Colonic mucosa (tissue), 4 donors: ENCODE data around the gene CADPS. TPM values are rescaled to one million over a fixed set of nuclear protein-coding genes. Genes with fewer than 3 reads are reported as not detected.

ENCODE experiments used
- DNase-seq: peaks from one replicate; pipeline ENCODE4 v3.0.0-alpha.2; 2020
- H3K27ac ChIP-seq: fragments of 200-600 bp; one replicate; pipeline ENCODE4 v1.8.0; 2021
- H3K27me3 ChIP-seq: fragments of 200-600 bp; one replicate; pipeline ENCODE4 v1.8.0; 2021
- H3K36me3 ChIP-seq: fragments of 200-600 bp; one replicate; pipeline ENCODE4 v1.8.0; 2021
- H3K4me1 ChIP-seq: fragments of 200-600 bp; one replicate; pipeline ENCODE4 v1.8.0; 2021; ENCODE audit warnings: mild to moderate bottlenecking
- H3K4me3 ChIP-seq: fragments of 200-600 bp; one replicate; pipeline ENCODE4 v1.8.0; 2021
- H3K9ac ChIP-seq, 2 donors: one replicate each; pipeline ENCODE4 v1.7.0; 2013; ENCODE audit warnings: control low read depth in 2 of 2, low read depth in 2 of 2, low read length in 2 of 2
- H3K9me3 ChIP-seq: fragments of 200-600 bp; one replicate; pipeline ENCODE4 v1.8.0; 2021
- CTCF ChIP-seq: fragments of 200-600 bp; IDR thresholded peaks from one replicate; pipeline ENCODE4 v1.8.0; 2022; ENCODE audit warnings: antibody characterized with exemption, mild to moderate bottlenecking
- intact Hi-C: fragments of 100-400 bp; cut with DNase I; formaldehyde crosslinking; loops from one replicate; pipeline ENCODE4 v1.14.1; 2022
- total RNA-seq, 2 donors: library from RNA; stranded (reverse); fragmentation: NEBNext Ultra II Directional in 1 of 2; extraction: Animal tissue kit (Norgen Biotek cat#: 25700) in 1 of 2; gene quantifications; one replicate each; pipeline ENCODE4 v1.2.1, GENCODE V29; 2021
- donor health status: healthy.
- donor health status: DM: no; HTN: no; CAD: no.
- donor health status: DM: no; HTN: no; CAD: no.

Gene CADPS
- total RNA-seq, 2 donors from 2014 or later = 2.9 to 6.1 TPM

DNA sequence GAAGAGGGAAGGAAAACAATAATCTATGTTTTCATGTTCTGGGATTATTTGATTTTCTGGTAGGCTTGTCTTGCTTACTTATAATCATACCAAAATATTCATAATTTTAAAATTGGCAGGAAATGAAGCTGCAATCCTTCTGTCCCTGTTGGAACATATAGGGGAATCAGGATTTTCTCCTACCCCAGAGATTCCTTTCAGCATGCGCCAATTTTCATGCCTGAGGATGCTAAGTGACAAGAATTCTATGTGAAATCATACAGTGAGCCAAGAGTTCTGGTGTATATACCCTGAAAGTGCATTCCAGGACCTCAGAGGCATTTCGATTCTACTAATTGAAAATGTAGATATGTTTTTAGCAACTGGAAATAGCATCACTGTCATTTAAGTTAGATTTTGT is 9.9 kb upstream of the CADPS start:
- no peaks in the 10 kb centered on the region for H3K4me1 ChIP-seq
- H3K27me3 ChIP-seq = no peaks in the 10 kb centered on the region
- H3K9ac ChIP-seq = no peak overlapping the region
- H3K27ac ChIP-seq = no peak overlapping the region
- no peak overlapping the region for H3K4me3 ChIP-seq
- no peaks in the 10 kb centered on the region for H3K9me3 ChIP-seq
- no peak for TF ChIP-seq CTCF
- DNase-seq = no peak
- no peaks in the 10 kb centered on the region for H3K36me3 ChIP-seq
- intact Hi-C loops = no loop called here

GRCh38 chr3:62884096-62884870 is 9.1 kb upstream of the CADPS start:
- Histone ChIP-seq H3K27ac (no peak overlapping the region), H3K4me3 (no peak overlapping the region), H3K4me1 (no peaks in the 10 kb centered on the region), H3K36me3 (no peaks in the 10 kb centered on the region), H3K27me3 (no peaks in the 10 kb centered on the region), H3K9ac (no peak overlapping the region), H3K9me3 (no peaks in the 10 kb centered on the region)
- intact Hi-C loops = no loop called here
- no peak for DNase-seq
- no peak for TF ChIP-seq CTCF

DNA sequence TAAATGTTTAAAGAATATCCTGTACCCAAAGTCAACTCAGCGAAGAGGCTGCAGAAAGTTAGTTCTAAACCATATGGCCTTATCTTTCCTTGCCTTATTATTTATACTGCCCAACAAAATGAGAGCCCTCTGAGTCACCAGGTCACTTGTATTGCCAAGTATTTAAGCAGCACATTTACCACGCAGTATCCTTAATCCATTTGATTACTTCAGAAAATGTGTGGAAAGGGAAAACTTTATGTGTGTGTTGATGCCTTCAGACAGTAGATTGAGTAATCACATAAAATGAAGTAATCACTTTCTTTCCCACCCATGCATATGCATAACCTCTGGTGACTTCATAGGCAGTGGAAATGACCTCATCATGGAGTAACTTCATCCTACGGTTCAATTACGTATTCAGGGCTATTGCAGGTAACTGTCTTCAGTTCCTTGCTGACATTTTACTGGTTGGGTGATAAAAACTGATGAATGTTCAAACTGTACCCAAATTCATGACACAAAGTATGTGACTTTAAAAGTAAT is 7.5 kb upstream of the CADPS start:
- H3K36me3 ChIP-seq = no peaks in the 10 kb centered on the region
- H3K9me3 ChIP-seq = no peaks in the 10 kb centered on the region
- DNase-seq = no peak
- no peak overlapping the region for H3K27ac ChIP-seq
- no peaks in the 10 kb centered on the region for H3K27me3 ChIP-seq
- H3K9ac ChIP-seq = no peak overlapping the region
- H3K4me1 ChIP-seq = no peaks in the 10 kb centered on the region
- TF ChIP-seq CTCF = no peak
- no peak overlapping the region for H3K4me3 ChIP-seq
- intact Hi-C loops = no loop called here

- Histone ChIP-seq H3K4me1 (no peaks in the 10 kb centered on the region), H3K27ac (no peak overlapping the region), H3K36me3 (no peaks in the 10 kb centered on the region), H3K27me3 (peaks cover 10% of the 10 kb centered on the region), H3K4me3 (no peak overlapping the region), H3K9ac (no peak overlapping the region), H3K9me3 (no peaks in the 10 kb centered on the region)
- no peak for TF ChIP-seq CTCF
- DNase-seq = peak; percentile 69
- intact Hi-C loops = no loop called here
These were observed 848 bp upstream of the CADPS start for GRCh38 chr3:62876064-62876463.

- Histone ChIP-seq H3K27me3 (peaks cover 10% of the 10 kb centered on the region), H3K9ac (no peak overlapping the region), H3K36me3 (no peaks in the 10 kb centered on the region), H3K9me3 (no peaks in the 10 kb centered on the region), H3K4me3 (peak overlapping the region; percentile 50), H3K4me1 (no peaks in the 10 kb centered on the region), H3K27ac (no peak overlapping the region)
- intact Hi-C loops = no loop called here
- TF ChIP-seq CTCF = no peak
- DNase-seq = no peak
These were observed 364 bp upstream of the CADPS start for GRCh38 chr3:62875558-62876002.
